GM21360 (cell line): ENCODE measurements around the gene GLT1D1.
"Not testable (repeated sequence)": the region's sequence is repeated elsewhere in the genome, so short reads cannot be mapped to it uniquely, and the experiment has no call there.

Experiments used
- ATAC-seq: cut with Tn5 transposase; IDR thresholded peaks from one replicate; pipeline ENCODE4 v1.9.1; 2021; ENCODE audit warnings: mild to moderate bottlenecking, moderate library complexity; ENCODE audit not compliant: unreplicated experiment

Gene GLT1D1

DNA sequence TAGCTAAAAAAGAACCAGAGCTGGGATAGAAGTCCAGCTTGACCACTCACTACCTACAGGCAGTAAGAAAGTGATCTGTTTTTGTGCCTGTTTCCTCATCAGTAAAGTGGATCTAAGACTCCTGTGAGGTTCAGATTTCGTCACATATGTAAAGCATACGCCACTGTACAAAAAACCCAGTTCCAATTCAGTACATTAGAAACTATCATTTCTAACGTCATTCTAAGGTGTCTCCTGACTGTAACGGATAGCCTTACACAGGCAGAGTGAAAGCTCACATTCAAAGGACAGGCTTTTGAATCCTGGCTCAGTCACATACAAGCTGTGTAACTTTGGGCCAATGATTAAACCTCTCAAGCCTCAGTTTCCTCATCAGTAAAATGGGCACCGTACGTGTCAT lies 33.0 kb upstream of the GLT1D1 start:
- no peak for ATAC-seq

DNA sequence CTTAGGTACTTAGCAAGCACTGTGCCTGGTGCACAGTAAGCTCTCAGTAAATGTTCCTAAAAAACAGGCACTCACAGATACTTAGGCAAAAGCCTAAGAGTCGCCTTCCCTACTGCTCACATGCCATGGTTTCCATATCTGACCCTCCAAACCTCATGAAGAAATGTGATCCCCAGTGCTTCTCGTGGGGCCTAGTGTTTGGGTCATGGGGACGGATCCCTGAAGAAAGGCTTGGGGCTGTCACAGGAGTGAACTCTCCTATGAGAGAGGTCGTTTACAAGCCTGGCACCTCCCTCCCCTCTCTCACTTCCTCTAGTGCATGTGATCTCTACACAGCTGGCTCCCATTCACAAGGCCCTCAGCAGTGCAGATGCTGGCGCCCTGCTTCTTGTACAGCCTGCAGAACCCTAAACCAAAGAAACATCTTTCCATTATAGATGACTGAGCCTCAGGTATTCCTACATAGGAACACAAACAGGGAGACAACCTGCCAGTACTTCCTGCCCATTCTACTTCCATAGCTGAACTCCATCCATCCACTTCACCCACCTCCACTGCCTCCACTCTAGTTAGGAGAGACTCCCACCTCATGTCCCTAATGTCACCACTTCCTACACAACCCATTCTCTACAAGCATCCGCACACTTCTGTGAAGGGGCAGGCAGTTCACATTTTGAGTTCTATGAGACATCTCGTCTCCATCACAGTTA lies 32.4 kb upstream of the GLT1D1 start:
- peak; percentile 48 for ATAC-seq

- ATAC-seq: peak; percentile 5
Observed at GRCh38 chr12:128823216-128823915, 29.9 kb upstream of the GLT1D1 start.

DNA sequence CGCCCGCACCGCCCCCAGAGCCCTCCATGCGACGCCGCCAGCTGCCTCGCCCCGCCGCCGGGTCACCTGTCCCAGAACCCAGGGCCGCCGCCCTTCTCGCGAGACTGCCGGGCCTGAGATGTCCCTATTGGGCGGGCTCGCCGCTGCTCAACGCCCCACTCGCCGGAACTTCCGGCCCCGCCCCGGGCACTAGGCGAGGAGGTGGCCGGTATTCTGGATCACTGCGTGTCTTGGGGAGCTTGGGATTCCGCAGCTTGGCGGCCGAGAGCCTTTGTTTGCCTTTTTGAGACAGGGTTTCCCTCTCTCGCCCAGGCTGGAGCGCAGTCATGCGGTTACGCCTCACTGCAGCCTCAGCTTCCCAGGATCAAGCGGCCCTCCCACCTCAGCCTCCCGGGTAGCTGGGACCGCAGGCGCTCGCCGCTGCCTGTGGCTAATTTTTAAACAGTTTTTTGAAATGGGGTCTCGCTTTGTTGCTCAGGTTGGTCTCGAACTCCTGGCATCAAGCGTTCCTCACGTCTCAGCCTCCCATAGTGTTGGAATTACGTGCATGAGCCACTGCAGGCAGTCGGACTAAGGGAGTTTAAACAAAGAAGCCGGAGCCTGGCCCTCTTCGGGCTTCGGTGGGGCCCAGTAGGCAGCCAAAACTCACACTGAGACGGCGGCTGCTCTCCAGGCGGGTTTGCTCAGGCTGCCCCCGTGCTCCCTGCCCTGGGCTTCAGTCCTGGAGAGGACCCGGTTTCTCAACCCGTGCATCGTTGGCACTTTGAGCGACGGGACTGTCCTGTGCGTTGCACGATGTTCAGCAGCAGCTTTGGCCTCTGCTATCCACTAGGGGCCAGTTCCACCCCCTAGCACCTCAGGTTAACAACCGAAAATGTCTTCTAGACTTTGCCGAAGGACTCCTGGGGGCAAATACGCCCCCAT lies 29.1 kb upstream of the GLT1D1 start, which contains the start of gene SLC15A4:
Gene SLC15A4 (minus strand): TSS at position 43 of the 924 bp plus-strand sequence. CDS start 15 bp downstream, at position 28.
- peak; percentile 74 for ATAC-seq

- no peak for ATAC-seq
Observed at GRCh38 chr12:128825835-128826234, 27.4 kb upstream of the GLT1D1 start.

- no peak for ATAC-seq
Observed at GRCh38 chr12:128827724-128828123, 25.6 kb upstream of the GLT1D1 start.

- peak; percentile 87 for ATAC-seq
Observed at GRCh38 chr12:128829861-128830504, 23.3 kb upstream of the GLT1D1 start.

GRCh38 chr12:128830505-128830893 lies 22.8 kb upstream of the GLT1D1 start:
- peak; percentile 53 for ATAC-seq

DNA sequence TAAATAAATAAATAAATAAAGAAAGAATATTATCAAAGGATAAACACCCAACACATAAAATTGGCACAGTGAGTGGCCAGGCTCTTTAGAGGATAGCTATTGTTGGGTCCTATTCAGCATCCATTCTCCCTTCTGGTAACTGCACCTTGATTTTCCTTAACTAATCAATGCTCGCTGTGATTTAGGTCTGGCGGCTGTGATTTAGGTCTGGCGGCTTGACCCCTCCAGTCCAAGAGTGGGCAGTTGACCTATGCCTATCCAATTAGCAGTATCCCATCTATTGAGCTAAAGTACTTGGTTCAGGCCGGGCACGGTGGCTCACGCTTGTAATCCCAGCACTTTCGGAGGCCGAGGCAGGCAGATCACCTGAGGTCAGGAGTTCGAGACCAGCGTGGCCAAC lies 19.9 kb upstream of the GLT1D1 start:
- ATAC-seq: no peak

DNA sequence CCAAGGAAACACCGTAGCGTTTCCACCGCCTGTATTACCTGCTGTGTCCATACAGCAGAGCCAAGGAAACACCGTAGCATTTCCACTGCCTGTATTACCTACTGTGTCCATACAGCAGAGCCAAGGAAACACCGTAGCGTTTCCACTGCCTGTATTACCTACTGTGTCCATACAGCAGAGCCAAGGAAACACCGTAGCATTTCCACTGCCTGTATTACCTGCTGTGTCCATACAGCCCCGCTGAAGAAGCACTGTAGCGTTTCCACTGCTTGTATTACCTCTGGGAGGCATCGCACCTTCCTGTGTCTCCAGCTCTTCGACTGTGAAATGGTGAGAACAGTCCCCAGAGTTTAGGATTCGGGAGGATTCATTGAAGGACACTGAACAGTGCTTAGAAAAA lies 13.4 kb upstream of the GLT1D1 start:
- ATAC-seq: not testable (repeated sequence)

DNA sequence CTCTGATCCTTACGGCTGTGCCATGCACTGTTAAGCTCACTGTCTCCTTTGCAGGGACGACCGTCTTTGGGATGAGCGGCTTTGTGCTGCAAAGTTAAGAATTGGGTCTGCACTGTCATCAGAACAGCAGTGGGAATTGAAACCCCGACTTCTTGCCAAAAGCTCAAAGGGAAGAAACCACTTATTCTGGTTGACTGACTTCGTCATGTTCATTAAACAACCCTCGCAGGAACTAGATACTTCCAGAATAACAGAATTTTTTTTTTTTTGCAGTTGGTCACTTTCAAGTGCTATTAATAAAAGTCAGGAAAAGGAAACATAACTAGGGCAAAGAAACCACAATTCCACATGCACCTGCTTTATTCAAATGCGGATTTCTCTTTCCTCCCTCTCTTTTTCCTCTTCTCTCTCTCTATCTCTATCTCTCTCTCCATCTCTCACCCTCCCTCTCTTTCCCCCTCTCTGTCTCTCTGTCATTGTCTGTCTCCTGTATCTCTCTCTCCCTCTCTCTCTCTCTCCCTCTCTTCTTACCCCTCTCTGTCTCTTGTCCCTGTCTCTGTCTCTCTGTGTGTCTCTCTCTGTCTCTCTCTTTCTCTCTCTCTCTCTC lies 12.3 kb upstream of the GLT1D1 start:
- peak; percentile 75 for ATAC-seq

DNA sequence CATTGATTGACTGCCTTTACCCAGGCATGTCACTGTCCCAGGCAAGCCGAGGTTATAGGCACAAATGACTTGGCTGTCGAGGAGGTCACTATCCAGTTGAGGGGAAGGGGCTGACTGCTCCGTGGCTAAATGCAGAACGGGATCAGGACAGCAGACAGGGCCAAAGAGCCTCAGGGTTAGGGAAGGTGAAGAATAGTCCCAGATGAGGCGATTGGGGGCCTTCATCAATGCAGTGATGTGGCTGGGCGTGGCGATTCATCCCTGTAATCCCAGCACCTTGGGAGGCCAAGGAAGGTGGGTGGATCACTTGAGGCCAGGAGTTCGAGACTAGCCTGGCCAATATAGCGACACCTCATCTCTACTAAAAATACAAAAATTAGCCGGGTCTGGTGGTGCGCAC lies 10.7 kb upstream of the GLT1D1 start:
- no peak for ATAC-seq

- ATAC-seq: no peak
Observed at GRCh38 chr12:128843538-128843937, 9.7 kb upstream of the GLT1D1 start.

DNA sequence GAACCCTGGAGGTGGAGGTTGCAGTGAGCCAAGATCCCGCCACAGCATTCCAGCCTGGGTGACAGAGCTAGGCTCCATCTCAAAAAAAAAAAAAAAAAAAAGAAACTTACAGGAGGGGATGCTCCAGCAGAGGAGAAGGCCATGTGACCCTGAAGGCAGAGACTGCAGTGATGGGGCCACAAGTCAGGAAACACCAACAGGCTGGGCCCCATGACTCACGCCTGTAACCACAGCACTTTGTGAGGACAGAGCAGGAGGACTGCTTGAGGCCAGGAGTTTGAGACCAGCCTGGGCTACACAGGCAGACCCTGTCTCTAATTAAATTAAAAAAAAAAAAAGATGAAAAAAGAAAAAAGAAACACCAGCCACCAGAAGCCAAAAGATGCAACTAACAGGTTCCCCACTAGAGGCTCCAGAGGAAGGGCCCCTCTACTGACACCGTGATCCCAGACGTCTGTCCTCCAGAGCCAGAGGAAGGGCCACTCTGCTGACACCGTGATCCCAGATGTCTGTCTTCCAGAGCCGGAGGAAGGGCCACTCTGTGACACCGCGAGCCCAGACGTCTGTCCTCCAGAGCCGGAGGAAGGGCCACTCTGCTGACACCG lies 9.1 kb upstream of the GLT1D1 start:
- ATAC-seq: peak; percentile 51

- not testable (repeated sequence) for ATAC-seq
Observed at GRCh38 chr12:128846671-128847070, 6.6 kb upstream of the GLT1D1 start.

DNA sequence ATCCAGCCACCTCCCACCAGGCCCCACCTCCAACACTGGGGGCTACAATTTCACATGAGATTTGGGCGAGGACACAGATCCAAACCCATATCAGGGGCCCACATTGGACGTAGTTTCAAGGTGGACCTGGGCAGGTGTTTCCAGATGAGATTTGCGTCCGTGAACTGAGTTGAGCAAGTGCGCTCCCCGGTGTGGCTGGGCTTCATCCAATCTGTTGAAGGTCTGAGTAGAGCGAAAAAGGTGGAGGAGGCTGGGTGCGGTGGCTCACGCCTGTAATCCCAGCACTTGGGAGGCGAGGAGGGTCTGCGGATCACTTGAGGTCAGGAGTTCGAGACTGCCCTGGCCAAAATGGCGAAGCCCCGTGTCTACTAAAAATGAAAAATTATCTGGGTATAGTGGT lies 4.9 kb upstream of the GLT1D1 start:
- ATAC-seq: no peak

- not testable (repeated sequence) for ATAC-seq
Observed at GRCh38 chr12:128849806-128850205, 3.5 kb upstream of the GLT1D1 start.

DNA sequence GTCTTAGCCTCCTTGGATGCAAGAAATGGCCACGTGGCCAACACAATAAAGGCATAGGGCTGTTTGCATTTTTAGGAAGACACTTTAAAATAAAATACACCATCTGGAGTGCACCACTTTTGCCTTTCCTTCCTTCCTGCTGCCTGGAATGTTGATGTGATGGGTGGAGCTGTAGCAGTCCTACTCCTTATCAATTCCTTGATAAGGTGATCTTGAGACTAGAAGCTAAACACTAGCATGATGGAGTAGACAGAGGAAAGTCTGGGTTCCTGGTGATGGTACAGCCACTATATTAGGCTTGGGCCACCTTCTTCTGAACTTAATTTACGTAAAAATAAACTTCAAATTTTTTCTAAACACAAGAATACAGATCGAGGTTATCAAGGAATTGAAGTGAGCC lies 2.9 kb upstream of the GLT1D1 start:
- no peak for ATAC-seq

DNA sequence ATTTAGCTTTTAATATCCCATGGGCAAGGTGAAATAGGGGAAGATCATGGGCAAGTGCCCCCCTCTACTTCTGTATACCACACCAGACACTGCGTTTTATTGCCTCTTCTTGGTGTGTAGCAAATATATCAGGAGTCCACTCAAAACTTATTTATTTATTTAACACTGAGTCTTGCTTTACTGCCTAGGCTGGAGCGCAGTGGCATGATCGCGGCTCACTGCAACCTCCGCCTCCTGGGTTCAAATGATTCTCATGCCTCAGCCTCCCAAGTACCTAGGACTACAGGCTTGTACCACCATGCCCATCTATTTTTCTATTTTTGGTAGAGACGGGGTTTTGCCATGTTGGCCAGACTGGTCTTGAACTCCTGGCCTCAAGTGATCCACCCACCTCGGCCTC lies 1.8 kb upstream of the GLT1D1 start:
- not testable (repeated sequence) for ATAC-seq
